HT1080 (cell line): Measurements from ENCODE around the gene MBD3L5. TPM values are rescaled to one million over a fixed set of nuclear protein-coding genes. Genes with fewer than 3 reads are reported as not detected.

Experiments used
- total RNA-seq: library from RNA; depleted of rRNA; stranded (reverse); fragments of >200 nt; shearing (Covaris generic); gene quantifications from 2 replicates; pipeline ENCODE4 v1.2.3, GENCODE V29; 2014; rRNA removed

Gene MBD3L5
- total RNA-seq, 1 experiment from 2014 or later: not detected

Other genes with a start within 250 kb of the MBD3L5 start
- 0.20 and 0.26 TPM in 2 replicates for gene ADGRE1, start 143.0 kb upstream of the MBD3L5 start, total RNA-seq
- not detected in 2 replicates for gene MBD3L2B, start 9.1 kb upstream of the MBD3L5 start, total RNA-seq
- not detected in 2 replicates for gene MBD3L4, start 9.6 kb downstream of the MBD3L5 start, total RNA-seq
- gene MBD3L2, start 18.7 kb downstream of the MBD3L5 start, total RNA-seq: not detected in 2 replicates
- gene MBD3L3, start 28.1 kb downstream of the MBD3L5 start, total RNA-seq: not detected in 2 replicates
- 8.2 and 8.5 TPM in 2 replicates for gene ZNF557, start 39.1 kb downstream of the MBD3L5 start, total RNA-seq